HG03196 (cell line): ENCODE results near the gene TOMM7.
"Not testable (repeated sequence)": the region's sequence is repeated elsewhere in the genome, so short reads cannot be mapped to it uniquely, and the experiment has no call there.

Experiments used
- ATAC-seq: cut with Tn5 transposase; IDR thresholded peaks from one replicate; pipeline ENCODE4 v1.9.1; 2021; ENCODE audit not compliant: unreplicated experiment

TOMM7 gene

GRCh38 chr7:22790640-22791039 is 32.0 kb downstream of the TOMM7 start:
- ATAC-seq = not testable (repeated sequence)

DNA sequence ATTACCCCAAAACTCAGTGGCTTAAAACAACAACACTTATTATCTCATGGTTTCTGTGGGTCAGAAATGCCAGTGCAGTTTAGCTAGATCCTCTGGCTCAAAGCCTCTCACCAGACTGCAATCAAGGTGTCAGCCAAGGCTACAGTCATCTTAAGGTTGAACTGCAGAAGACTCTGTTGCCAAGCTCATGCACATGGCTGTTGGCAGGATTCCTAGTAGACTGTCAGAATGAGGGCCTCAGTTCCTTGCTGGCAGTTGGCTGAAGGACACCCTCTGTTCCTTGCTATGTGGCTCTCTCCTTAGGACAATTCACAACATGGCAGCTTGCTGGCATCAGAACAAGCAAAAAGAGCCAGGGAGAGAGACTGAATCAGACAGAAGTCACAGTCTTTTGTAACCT is 34.7 kb downstream of the TOMM7 start:
- no peak for ATAC-seq

GRCh38 chr7:22786290-22786932 is 36.2 kb downstream of the TOMM7 start:
- ATAC-seq = no peak

DNA sequence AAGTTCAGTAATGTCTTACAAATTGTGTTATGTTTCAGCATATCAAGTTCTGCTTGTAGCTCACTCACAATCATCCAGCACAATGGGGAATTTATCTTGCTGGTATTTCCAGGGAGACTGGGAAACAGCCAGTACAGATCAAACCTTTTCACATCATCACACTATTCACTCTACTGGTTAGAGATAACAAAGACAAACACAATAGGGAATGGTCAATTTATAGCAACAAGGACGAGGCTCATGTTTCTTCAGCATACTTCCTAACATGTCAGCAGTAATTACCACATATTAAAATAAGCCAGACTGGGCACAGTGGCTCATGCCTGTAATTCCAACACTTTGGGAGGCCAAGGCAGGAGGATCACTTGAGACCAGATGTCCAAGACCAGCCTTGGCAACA is 38.3 kb downstream of the TOMM7 start:
- ATAC-seq = no peak

- ATAC-seq = no peak
Observed at GRCh38 chr7:22783421-22783820, 39.2 kb downstream of the TOMM7 start.

DNA sequence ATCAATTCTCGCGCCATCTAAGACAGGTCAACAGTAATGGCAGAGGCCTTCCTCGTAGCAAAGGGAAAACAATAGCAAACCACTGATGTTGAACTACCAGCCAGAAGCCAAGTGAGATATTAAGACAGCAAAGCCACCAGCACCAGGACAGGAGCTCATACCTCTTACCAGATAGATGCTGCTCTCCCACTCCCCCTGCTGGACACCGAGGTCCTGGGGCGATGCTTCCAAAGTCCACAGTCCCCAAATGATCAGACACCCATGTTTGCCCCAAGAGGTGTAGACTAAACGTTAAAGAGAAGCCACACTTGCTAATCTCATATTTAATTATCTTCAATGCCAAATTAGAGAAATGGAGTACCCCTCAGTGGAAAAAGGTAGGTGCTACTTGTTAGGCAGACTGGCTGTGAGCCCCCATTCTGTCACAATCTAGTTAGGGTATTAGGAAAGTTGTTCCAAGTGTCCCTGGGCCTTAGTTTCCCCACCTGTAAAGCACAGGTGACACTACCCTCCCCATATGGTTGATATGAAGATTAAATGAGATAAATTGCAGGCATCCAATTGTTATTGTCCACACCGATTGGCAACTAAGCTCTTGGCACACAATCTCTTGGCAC is 39.9 kb downstream of the TOMM7 start:
- ATAC-seq = peak; percentile 73

GRCh38 chr7:22781230-22781711 is 41.4 kb downstream of the TOMM7 start:
- no peak for ATAC-seq

DNA sequence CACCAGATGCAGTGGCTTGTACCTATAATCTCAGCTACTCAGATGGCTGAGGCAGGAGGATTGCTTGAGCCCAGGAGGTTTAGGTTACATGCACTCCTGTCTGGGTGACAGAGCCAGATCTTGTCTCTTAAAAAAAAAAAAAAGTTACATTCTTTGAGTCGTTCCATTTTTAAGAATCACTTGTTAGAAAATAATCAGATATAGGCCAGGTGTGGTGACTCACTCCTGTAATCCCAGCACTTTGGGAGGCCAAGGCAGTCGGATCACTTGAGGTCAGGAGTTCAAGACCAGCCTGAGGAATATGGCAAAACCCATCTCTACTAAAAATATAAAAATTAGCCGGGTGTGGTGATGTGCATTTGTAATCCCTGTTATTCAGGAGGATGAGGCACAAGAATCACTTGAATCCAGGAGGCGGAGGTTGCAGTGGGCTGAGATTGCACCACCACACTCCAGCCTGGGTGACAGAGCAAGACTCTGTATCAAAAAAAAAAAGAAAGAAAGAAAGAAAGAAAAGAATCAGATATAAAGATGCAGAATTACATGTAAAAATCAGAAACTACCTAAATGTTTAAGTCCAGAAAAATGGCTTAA is 42.8 kb downstream of the TOMM7 start:
- ATAC-seq = not testable (repeated sequence)

- no peak for ATAC-seq
Observed at GRCh38 chr7:22776964-22777363, 45.7 kb downstream of the TOMM7 start.

GRCh38 chr7:22772885-22773284 is 49.8 kb downstream of the TOMM7 start:
- no peak for ATAC-seq

DNA sequence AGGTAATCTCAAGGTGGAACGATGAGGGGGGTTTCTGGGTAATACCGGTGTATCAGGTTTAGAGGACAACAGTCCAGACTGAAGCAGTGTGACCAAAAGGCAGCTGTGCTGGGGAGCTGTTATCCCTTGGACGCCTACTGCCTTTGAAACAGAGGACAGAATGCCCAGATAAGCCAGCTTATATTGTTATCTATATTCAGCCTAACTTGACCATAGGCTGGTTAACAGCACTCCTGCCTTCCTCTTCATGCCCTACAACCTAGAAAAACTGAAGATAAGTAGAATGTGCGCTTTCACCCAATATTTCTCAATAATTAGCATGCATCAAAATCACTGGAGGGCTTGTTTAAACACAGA is 50.8 kb downstream of the TOMM7 start:
- ATAC-seq = no peak

DNA sequence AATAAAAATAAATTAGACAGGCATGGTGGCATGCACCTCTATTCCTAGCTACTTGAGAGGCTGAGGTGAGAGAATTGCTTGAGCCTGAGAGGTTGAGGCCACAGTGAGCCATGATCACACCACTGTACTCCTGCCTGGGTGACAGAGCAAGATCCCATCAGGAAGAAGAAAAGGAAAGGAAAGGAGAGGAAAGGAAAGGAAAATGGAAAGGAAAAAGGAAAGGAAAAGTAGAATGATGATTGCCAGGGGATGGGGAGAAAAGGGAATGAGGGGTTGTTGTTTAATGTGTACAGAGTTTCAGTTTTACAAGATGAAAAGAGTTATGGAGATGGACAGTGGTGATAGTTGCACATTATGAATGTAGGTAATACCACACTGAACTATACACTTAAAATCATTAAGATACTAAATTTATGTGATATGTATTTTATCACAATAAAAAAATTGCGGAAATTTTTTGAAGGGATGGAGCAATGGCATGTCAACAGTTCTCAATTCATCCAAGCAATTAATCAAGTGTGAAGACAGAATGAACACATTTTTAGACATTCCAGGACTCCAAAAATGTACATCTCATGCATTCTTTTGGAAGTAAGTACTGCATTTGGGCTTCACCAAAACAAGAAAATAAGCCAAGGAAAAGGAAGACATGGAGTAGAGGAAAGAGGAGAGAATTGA is 51.3 kb downstream of the TOMM7 start:
- no peak for ATAC-seq

GRCh38 chr7:22765609-22766008 is 57.0 kb downstream of the TOMM7 start:
- no peak for ATAC-seq
